Activated gamma-delta T cell treated with anti-CD3 and anti-CD28 coated beads, Interleukin-2, amount 50 U/mL, for 16 hours (primary cell): Measurements from ENCODE around the gene TXNRD1.
"Not testable (repeated sequence)": the region's sequence is repeated elsewhere in the genome, so short reads cannot be mapped to it uniquely, and the experiment has no call there.

Source experiments
- DNase-seq: peaks from one replicate; pipeline ENCODE4 v3.0.0-alpha.2; 2020; ENCODE audit warnings: low read depth

Gene TXNRD1

GRCh38 chr12:104280717-104281458 lies 65.3 kb downstream of the TXNRD1 start:
- DNase-seq: no peak

- DNase-seq: no peak
Measured at GRCh38 chr12:104281636-104282035, 66.1 kb downstream of the TXNRD1 start.

- DNase-seq: no peak
Measured at GRCh38 chr12:104282109-104282508, 66.5 kb downstream of the TXNRD1 start.

DNA sequence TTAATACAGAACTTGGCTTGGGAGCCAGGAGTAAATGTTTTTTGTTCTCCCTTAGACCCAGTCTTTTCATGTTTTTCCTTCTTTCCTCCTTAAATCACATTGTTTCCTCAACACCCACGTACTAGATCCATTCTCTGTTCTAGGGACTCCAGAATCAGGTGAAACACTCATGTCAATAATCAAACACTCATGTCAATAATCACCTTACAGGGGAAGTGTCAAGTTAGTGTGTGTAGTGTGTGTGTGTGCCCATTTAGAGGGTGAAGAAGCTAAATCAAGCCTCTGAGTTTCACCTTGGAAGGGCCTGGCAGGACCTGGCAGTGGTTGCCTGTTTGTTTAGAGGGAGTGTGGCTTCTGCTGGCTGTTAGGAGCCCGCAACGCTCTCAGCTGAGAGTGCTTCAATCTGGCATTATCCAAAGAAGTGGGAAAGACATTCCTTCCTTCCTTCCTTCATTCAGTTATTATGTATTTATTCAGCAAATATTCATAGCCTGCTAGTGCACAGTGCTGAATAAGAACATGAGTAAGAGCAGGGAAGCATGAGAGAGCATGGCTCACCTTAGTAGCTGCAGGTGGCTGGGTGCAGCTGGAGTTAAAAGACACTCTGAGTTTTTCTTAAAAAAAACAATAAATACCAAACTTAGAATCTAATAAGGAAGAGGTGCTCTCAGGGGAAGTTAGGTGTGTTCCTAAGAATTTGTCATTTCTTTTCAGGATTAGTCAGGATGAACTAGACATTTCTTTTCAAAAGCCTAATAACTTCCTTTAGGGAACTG lies 70.3 kb downstream of the TXNRD1 start:
- no peak for DNase-seq

GRCh38 chr12:104286516-104287482 lies 71.2 kb downstream of the TXNRD1 start:
- peak; percentile 82 for DNase-seq

GRCh38 chr12:104288635-104289274 lies 73.2 kb downstream of the TXNRD1 start:
- peak; percentile 73 for DNase-seq

DNA sequence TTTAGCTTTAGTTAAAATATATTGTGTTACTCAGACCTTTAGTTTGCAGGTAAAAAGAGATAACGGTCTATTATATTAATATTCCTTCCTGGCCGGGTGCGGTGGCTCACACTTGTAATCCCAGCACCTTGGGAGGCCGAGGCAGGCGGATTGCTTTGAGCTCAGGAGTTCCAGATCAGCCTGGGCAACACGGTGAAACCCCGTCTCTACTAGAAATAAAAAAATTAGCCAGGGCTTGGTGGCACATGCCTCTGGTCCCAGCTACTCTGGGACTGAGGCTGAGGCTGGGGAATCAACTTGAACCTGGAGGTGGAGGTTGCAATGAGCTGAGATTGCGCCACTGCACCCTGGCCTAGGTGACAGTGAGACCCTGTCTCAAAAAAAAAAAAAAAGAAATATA lies 74.7 kb downstream of the TXNRD1 start:
- DNase-seq: no peak

GRCh38 chr12:104290855-104291254 lies 75.3 kb downstream of the TXNRD1 start:
- no peak for DNase-seq

- no peak for DNase-seq
Measured at GRCh38 chr12:104291867-104292524, 76.4 kb downstream of the TXNRD1 start.

DNA sequence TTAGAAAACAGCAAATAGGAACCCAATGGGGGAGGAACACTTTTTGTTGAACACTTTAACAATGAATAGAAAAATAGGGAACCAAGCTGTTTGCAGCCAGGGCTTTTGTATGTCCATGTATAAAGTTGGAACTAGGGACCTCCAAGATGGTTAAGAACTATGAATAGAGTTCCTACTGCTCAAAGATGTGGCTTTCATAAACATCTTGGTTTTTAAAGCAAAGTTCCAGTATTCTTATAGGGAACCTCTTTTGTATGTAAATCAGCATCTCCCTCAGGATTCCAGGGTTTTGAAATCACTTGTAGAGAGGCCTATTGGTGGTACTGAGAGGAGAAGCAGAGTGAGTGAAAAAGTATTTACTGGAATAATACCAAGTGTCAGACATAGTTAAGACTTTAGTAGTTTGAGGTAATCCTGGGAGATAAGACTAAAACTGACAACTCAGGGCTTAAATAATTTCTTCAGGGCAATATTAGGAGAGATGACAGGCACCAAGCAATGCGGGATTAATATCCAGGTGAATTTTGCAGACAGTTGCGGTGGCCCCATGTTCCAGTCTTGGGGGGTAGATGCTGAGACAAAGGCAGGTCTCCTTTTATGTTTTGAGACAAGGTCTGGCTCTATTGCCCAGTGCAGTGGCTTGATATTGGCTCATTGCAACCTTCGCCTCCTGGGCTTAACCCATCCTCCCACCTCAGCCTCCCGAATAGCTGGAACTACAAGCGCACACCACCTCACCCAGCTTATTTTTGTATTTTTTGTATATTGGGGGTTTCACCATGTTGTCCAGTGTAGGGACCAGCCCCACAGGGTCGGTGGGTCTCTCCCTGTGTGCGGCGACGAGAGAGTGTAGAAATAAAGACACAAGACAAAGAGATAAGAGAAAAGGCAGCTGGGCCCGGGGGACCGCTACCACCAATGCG lies 77.6 kb downstream of the TXNRD1 start:
- DNase-seq: no peak

GRCh38 chr12:104294158-104294859 lies 78.7 kb downstream of the TXNRD1 start:
- not testable (repeated sequence) for DNase-seq

GRCh38 chr12:104294927-104295668 lies 79.5 kb downstream of the TXNRD1 start:
- DNase-seq: no peak

DNA sequence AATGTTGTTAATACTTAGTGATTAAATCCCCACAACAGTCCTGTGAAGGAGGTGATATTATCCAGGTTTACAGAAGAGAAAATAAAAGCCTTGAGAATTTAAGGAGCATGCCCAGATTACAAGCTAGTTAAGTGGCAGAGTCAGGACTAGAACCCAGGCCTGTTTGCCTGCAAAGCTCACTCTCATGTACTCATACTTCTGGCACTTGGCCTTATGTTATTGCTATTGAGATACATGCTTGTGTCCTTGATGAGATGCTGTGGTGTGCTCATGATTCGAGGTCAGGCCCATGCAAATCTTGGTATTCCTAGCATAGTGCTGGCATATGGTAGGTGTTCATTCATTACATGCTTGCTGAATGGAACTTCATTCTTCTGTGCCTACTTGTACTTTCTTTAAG lies 80.4 kb downstream of the TXNRD1 start:
- no peak for DNase-seq

DNA sequence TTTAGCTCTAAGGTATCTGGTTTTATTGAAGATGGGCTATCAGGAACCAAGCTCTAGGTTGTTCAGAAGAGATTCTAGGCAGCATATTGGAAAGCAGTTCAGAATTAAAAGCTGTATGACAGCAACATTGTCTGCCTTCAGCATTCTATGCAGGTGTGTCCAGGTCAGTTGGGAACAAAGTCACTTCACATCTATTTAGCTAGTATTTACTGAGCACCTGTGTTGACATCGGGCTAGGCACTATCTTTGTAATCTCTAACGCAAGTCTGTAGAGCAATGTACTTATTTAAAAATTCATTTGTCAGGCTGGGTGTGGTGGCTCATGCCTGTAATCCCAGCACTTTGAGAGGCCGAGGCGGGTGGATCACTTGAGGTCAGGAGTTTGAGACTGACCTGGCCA lies 81.1 kb downstream of the TXNRD1 start:
- no peak for DNase-seq

DNA sequence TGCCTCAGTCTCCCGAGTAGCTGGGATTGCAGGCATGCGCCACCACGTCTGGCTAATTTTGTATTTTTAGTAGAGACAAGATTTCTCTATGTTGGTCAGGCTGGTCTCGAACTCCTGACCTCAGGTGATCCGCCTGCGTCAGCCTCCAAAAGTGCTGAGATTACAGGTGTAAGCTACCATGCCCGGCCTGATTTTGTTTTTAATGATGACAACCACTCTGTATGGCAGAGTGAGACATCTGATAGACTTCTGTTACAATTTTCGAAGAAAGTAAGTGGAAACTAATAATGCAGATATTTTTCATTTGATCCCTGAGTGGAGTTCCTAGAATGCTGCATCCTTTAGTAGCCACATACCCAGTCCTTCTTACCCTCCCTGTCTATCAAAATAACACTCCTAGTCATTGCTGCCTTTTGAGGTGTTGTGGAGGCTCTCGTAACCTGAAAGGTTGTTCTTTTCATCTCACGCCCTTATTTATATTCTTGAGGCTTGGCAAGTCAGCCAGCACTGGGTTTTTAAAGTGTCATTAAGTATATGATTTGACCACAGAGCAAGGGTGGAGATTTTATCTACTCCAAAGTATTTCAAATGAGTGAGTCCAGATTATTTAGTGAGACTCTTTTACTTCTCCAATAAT lies 82.0 kb downstream of the TXNRD1 start:
- no peak for DNase-seq

DNA sequence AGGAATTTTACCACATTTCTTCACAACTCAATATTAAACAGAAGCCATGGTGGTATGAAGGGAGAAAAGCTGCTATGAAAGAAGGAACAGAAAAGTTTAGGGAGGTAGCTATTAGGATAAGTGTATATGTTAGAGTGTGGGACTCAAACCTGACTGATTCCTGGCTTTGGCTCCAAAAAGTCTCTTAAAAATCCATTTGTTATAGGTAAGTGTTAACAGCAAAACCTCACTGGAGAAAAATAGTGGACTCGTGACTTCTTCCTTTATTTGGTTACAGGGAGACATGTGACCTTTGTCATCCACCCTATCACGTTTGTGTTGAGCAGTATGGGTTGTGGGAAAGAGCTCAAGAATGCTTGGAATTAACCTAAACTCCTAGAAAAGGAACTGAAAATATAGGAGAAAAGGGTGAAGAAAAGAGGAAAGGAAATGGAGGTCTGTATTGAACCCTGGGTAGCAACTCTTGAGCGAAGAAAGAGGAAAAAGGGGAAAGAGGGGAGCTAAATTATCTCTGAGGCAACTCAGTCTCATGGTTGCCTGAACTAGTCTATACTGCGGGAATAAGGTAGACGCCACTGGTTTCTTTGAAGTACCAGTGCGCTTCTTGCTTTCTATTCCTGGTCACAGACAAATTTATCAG lies 84.4 kb downstream of the TXNRD1 start:
- DNase-seq: no peak

GRCh38 chr12:104303538-104304151 lies 88.1 kb downstream of the TXNRD1 start, which contains the start of gene EID3:
EID3 (plus strand) TSS chr12:104303739; CDS start chr12:104303935, 196 bp downstream.
- DNase-seq: peak; percentile 84
